Midbrain (tissue), 1 donor: ENCODE results near the gene ENOX2.
"Not testable (repeated sequence)": the region's sequence is repeated elsewhere in the genome, so short reads cannot be mapped to it uniquely, and the experiment has no call there.

Experiments used
- DNase-seq: peaks from one replicate; lab custom pipeline; 2025; lab: John Stamatoyannopoulos, UW

Gene ENOX2

GRCh38 chrX:130754353-130754752 is 148.7 kb downstream of the ENOX2 start:
- DNase-seq: no peak

- no peak for DNase-seq
These were observed 156.2 kb downstream of the ENOX2 start for GRCh38 chrX:130746709-130747342.

GRCh38 chrX:130746077-130746476 is 156.9 kb downstream of the ENOX2 start:
- DNase-seq: no peak

GRCh38 chrX:130741584-130741983 is 161.4 kb downstream of the ENOX2 start:
- DNase-seq: no peak

GRCh38 chrX:130741151-130741550 is 161.9 kb downstream of the ENOX2 start:
- DNase-seq: no peak

- DNase-seq: no peak
These were observed 164.3 kb downstream of the ENOX2 start for GRCh38 chrX:130738638-130739195.

- no peak for DNase-seq
These were observed 168.3 kb downstream of the ENOX2 start for GRCh38 chrX:130734713-130735112.

- DNase-seq: no peak
These were observed 174.8 kb downstream of the ENOX2 start for GRCh38 chrX:130728208-130728607.

- DNase-seq: no peak
These were observed 176.3 kb downstream of the ENOX2 start for GRCh38 chrX:130726661-130727060.

- DNase-seq: no peak
These were observed 177.5 kb downstream of the ENOX2 start for GRCh38 chrX:130725519-130725918.

GRCh38 chrX:130719413-130719812 is 183.6 kb downstream of the ENOX2 start:
- DNase-seq: no peak

- DNase-seq: no peak
These were observed 184.9 kb downstream of the ENOX2 start for GRCh38 chrX:130718137-130718536.

- no peak for DNase-seq
These were observed 186.1 kb downstream of the ENOX2 start for GRCh38 chrX:130716781-130717413.

GRCh38 chrX:130716346-130716745 is 186.7 kb downstream of the ENOX2 start:
- no peak for DNase-seq

- DNase-seq: no peak
These were observed 187.7 kb downstream of the ENOX2 start for GRCh38 chrX:130715299-130715698.

- DNase-seq: no peak
These were observed 188.3 kb downstream of the ENOX2 start for GRCh38 chrX:130714665-130715064.

- no peak for DNase-seq
These were observed 188.9 kb downstream of the ENOX2 start for GRCh38 chrX:130714135-130714534.

GRCh38 chrX:130709178-130709577 is 193.8 kb downstream of the ENOX2 start:
- not testable (repeated sequence) for DNase-seq

- no peak for DNase-seq
These were observed 197.4 kb downstream of the ENOX2 start for GRCh38 chrX:130705591-130705990.

GRCh38 chrX:130704053-130705038 is 198.7 kb downstream of the ENOX2 start:
- DNase-seq: no peak

GRCh38 chrX:130702867-130703707 is 199.9 kb downstream of the ENOX2 start:
- DNase-seq: no peak
